ENCODE data around the gene TCOF1.

The TCOF1 gene

GRCh38 chr5:150350524-150351344 lies 6.8 kb upstream of the TCOF1 start:
- DNase-seq (ENCODE audit: low read depth), result peak; percentile 16

- DNase-seq (ENCODE audit: low read depth), result no peak
These were observed 5.1 kb upstream of the TCOF1 start for GRCh38 chr5:150352244-150353031.

GRCh38 chr5:150353032-150353675 lies 4.3 kb upstream of the TCOF1 start:
- no peak for DNase-seq (ENCODE audit: low read depth)

- DNase-seq (ENCODE audit: low read depth), result no peak
These were observed 1.7 kb upstream of the TCOF1 start for GRCh38 chr5:150355791-150356190.

GRCh38 chr5:150356575-150357294 lies 762 bp upstream of the TCOF1 start:
- no peak for DNase-seq (ENCODE audit: low read depth)

GRCh38 chr5:150358261-150359095 lies 981 bp downstream of the TCOF1 start:
- no peak for DNase-seq (ENCODE audit: low read depth)

- no peak for DNase-seq (ENCODE audit: low read depth)
These were observed 3.8 kb downstream of the TCOF1 start for GRCh38 chr5:150361301-150361700.

GRCh38 chr5:150363185-150363584 lies 5.7 kb downstream of the TCOF1 start:
- no peak for DNase-seq (ENCODE audit: low read depth)

GRCh38 chr5:150364004-150364403 lies 6.5 kb downstream of the TCOF1 start:
- DNase-seq (ENCODE audit: low read depth), result no peak

- DNase-seq (ENCODE audit: low read depth), result no peak
These were observed 11.0 kb downstream of the TCOF1 start for GRCh38 chr5:150368526-150368925.

GRCh38 chr5:150372639-150373038 lies 15.1 kb downstream of the TCOF1 start:
- no peak for DNase-seq (ENCODE audit: low read depth)

- no peak for DNase-seq (ENCODE audit: low read depth)
These were observed 17.2 kb downstream of the TCOF1 start for GRCh38 chr5:150374651-150375050.

- DNase-seq (ENCODE audit: low read depth), result no peak
These were observed 19.6 kb downstream of the TCOF1 start for GRCh38 chr5:150376799-150377771.

GRCh38 chr5:150377964-150378694 lies 20.6 kb downstream of the TCOF1 start:
- DNase-seq (ENCODE audit: low read depth), result no peak

GRCh38 chr5:150384701-150385100 lies 27.2 kb downstream of the TCOF1 start:
- DNase-seq (ENCODE audit: low read depth), result no peak

- DNase-seq (ENCODE audit: low read depth), result no peak
These were observed 28.7 kb downstream of the TCOF1 start for GRCh38 chr5:150386024-150386855.

- no peak for DNase-seq (ENCODE audit: low read depth)
These were observed 32.2 kb downstream of the TCOF1 start for GRCh38 chr5:150389531-150390266.

Data from activated T-cell treated with anti-CD3 and anti-CD28 coated beads for 24 hours (primary cell).